ENCODE results near the gene HSPD1. TPM values are rescaled to one million over a fixed set of nuclear protein-coding genes. Genes with fewer than 3 reads are reported as not detected.

The HSPD1 gene
- total and polyA plus RNA-seq, 2 of the 13 experiments (the other 11 are each of a cell fraction or from before 2014, with no cell fraction given) = 685 to 2,610 TPM

GRCh38 chr2:197453123-197453913 is 46.3 kb downstream of the HSPD1 start, which contains the start of gene COQ10B:
COQ10B (plus strand) TSS chr2:197453552; CDS start chr2:197453561, 9 bp downstream.
- no peak within 1 kb of the TSS for H2AFZ ChIP-seq (ENCODE audit: low read length)
- CTCF ChIA-PET (ENCODE audit: low intra/inter-chr PET ratio, low total read pairs) = no interaction called here
- no peak for TF ChIP-seq FOXM1 (CRISPR knock-in tag; IDR thresholded peaks at IDR 0.05)
- peak; percentile 70; the same call in 1 of the 2 replicates for TF ChIP-seq ZNF598 (CRISPR knock-in tag; IDR thresholded peaks at IDR 0.05; ENCODE audit: borderline replicate concordance)
- TF ChIP-seq RNF2 (conservative IDR thresholded peaks at IDR 0.05; ENCODE audit: low read depth) = peak; percentile 66; the same call in 1 of the 2 replicates
- TF ChIP-seq ETV6 (CRISPR knock-in tag; conservative IDR thresholded peaks at IDR 0.05) = no peak
- peak; percentile 80; the same call in 1 of the 2 replicates for TF ChIP-seq NCOR1 (IDR thresholded peaks at IDR 0.05; ENCODE audit: borderline replicate concordance, low read length)
- peak; percentile 57; the same call in 1 of the 2 replicates for TF ChIP-seq KLF15 (CRISPR knock-in tag; IDR thresholded peaks at IDR 0.05; ENCODE audit: borderline replicate concordance)
- peak; percentile 64; the same call in 1 of the 2 replicates for TF ChIP-seq ZNF768 (CRISPR knock-in tag; IDR thresholded peaks at IDR 0.05)
- TF ChIP-seq NR2C2 (CRISPR knock-in tag; IDR thresholded peaks at IDR 0.05; ENCODE audit: borderline replicate concordance) = peak; percentile 85
- peak; percentile 95 for TF ChIP-seq PITX1 (CRISPR knock-in tag; IDR thresholded peaks at IDR 0.05)
- TF ChIP-seq PHF20 (CRISPR knock-in tag; IDR thresholded peaks at IDR 0.05) = peak; percentile 85
- TF ChIP-seq ZNF432 (CRISPR knock-in tag; IDR thresholded peaks at IDR 0.05; ENCODE audit: borderline replicate concordance) = no peak
- TF ChIP-seq HIC2 (CRISPR knock-in tag; IDR thresholded peaks at IDR 0.05; ENCODE audit: low read depth) = no peak
- TF ChIP-seq ZNF264 (CRISPR knock-in tag; IDR thresholded peaks at IDR 0.05) = no peak; the same call in 1 of the 2 replicates
- TF ChIP-seq ZNF775 (CRISPR knock-in tag; IDR thresholded peaks at IDR 0.05; ENCODE audit: borderline replicate concordance) = no peak; the same call in 1 of the 2 replicates
- TF ChIP-seq ZNF44 (CRISPR knock-in tag; IDR thresholded peaks at IDR 0.05) = peak; percentile 81; the same call in 1 of the 2 replicates
- no peak for TF ChIP-seq ZNF720 (CRISPR knock-in tag; IDR thresholded peaks at IDR 0.05)
- TF ChIP-seq SP140L (CRISPR knock-in tag; IDR thresholded peaks at IDR 0.05; ENCODE audit: borderline replicate concordance) = no peak
- TF ChIP-seq MAFG (CRISPR knock-in tag; IDR thresholded peaks at IDR 0.05) = no peak
- no peak for TF ChIP-seq NBN (conservative IDR thresholded peaks at IDR 0.05)
- TF ChIP-seq POLR2A (IDR thresholded peaks at IDR 0.05; ENCODE audit: insufficient read depth in 1 of 2, low read depth in 2 of 2, low read length in 2 of 2) = peak; percentile 72 to 97
- TF ChIP-seq NFIB (CRISPR knock-in tag; IDR thresholded peaks at IDR 0.05; ENCODE audit: borderline replicate concordance) = no peak
- TF ChIP-seq ZNF878 (CRISPR knock-in tag; IDR thresholded peaks at IDR 0.05) = peak; percentile 61; the same call in 1 of the 2 replicates

More at GRCh38 chr2:197453123-197453913, 46.3 kb downstream of the HSPD1 start, which contains the start of gene COQ10B:
- POLR2A ChIA-PET = interaction anchor here (0.7 to 8.2 kb wide), 24 partner anchors 8 to 295 kb away, joined by 3 to 306 read pairs (median 8); partner anchors contain the start of genes HSPD1, HSPE1, MARS2 and MOB4
- Histone ChIP-seq H3K9ac (ENCODE audit: insufficient read depth, low read depth, low read length) (peak within 1 kb of the TSS; percentile 98), H3K79me2 (ENCODE audit: insufficient read depth, low read length) (peaks cover 49% of the 10 kb centered on the region), H3K4me1 (ENCODE audit: insufficient read depth, low read length) (peaks cover 31% of the 10 kb centered on the region), H4K20me1 (ENCODE audit: insufficient read depth, low read length) (no peaks in the 10 kb centered on the region; the same call in 1 of the 2 replicates), H3K27ac (ENCODE audit: extremely low read length, insufficient read depth, low read length) (peak within 1 kb of the TSS; percentile 97), H3K4me2 (ENCODE audit: low read depth, low read length) (peak within 1 kb of the TSS; percentile 96), H3K27me3 (ENCODE audit: control insufficient read depth in 1 of 2, insufficient read depth in 2 of 2, low read length in 2 of 2) (no peaks in the 10 kb centered on the region; a peak in 1 of 5 replicates), H3K36me3 (replicated peaks in 1 of 2; ENCODE audit: control insufficient read depth in 1 of 2, insufficient read depth in 2 of 2, low read length in 2 of 2) (no peaks in the 10 kb centered on the region; a peak in 1 of 5 replicates), H3K4me3 (replicated peaks in 1 of 3; ENCODE audit: insufficient read depth in 1 of 3, low read depth in 2 of 3, low read length in 3 of 3) (peak within 1 kb of the TSS; percentile 80 to 96 (median 95)), H3K9me3 (ENCODE audit: low read length) (no peaks in the 10 kb centered on the region)
- FAIRE-seq (peak; percentile 89), ATAC-seq (peak; percentile 89), DNase-seq (ENCODE audit: low spot score) (peak; percentile 100)
- in situ Hi-C loops (cut with HindIII; ENCODE audit: extremely low pct_ligation_motif_present, low pct_unique_long_range_greater_than_20kb) (no loop called here), intact Hi-C loops (cut with micrococcal nuclease; ENCODE audit: unreplicated experiment) (loop anchor here (1.0 to 5.0 kb wide), 5 partner anchors 18 to 254 kb away; partner anchors contain the start of genes HSPD1, MARS2, MOB4 and SF3B1)
- BruUV-seq (replicated peaks) = TSS peak; percentile 93
- WGBS (ENCODE audit: low lambda C conversion rate) = under 1% methylated on average over 49 of the region's 70 CpGs
